Stimulated activated CD8-positive, alpha-beta memory T cell treated with anti-CD3 and anti-CD28 coated beads, Interleukin-15, amount 100 ng/mL, for 1 hour (primary cell): ENCODE measurements around the gene UNC5B.
"Not testable (repeated sequence)": the region's sequence is repeated elsewhere in the genome, so short reads cannot be mapped to it uniquely, and the experiment has no call there.

Experiments
- DNase-seq: peaks from one replicate; pipeline ENCODE4 v3.0.0-alpha.2; 2020; ENCODE audit warnings: low read depth

Gene UNC5B

GRCh38 chr10:71209731-71210541, 2.4 kb upstream of the UNC5B start:
- no peak for DNase-seq

- no peak for DNase-seq
Observed at GRCh38 chr10:71210542-71210871, 1.9 kb upstream of the UNC5B start.

GRCh38 chr10:71211053-71211452, 1.3 kb upstream of the UNC5B start:
- no peak for DNase-seq

GRCh38 chr10:71211775-71212317, 524 bp upstream of the UNC5B start:
- no peak for DNase-seq

- no peak for DNase-seq
Observed at GRCh38 chr10:71213127-71213621, 804 bp downstream of the UNC5B start.

- DNase-seq: no peak
Observed at GRCh38 chr10:71213761-71214440, 1.5 kb downstream of the UNC5B start.

- no peak for DNase-seq
Observed at GRCh38 chr10:71214641-71215559, 2.5 kb downstream of the UNC5B start.

- DNase-seq: no peak
Observed at GRCh38 chr10:71216363-71216695, 4.0 kb downstream of the UNC5B start.

- no peak for DNase-seq
Observed at GRCh38 chr10:71216751-71217265, 4.4 kb downstream of the UNC5B start.

GRCh38 chr10:71217266-71218045, 5.1 kb downstream of the UNC5B start:
- no peak for DNase-seq

- DNase-seq: no peak
Observed at GRCh38 chr10:71218046-71218650, 5.8 kb downstream of the UNC5B start.

- DNase-seq: no peak
Observed at GRCh38 chr10:71218651-71219050, 6.3 kb downstream of the UNC5B start.

- DNase-seq: not testable (repeated sequence)
Observed at GRCh38 chr10:71219236-71219917, 7.0 kb downstream of the UNC5B start.

GRCh38 chr10:71219918-71220688, 7.7 kb downstream of the UNC5B start:
- no peak for DNase-seq

GRCh38 chr10:71220689-71221540, 8.5 kb downstream of the UNC5B start:
- DNase-seq: no peak

GRCh38 chr10:71221586-71222202, 9.3 kb downstream of the UNC5B start:
- no peak for DNase-seq

GRCh38 chr10:71222601-71223346, 10.4 kb downstream of the UNC5B start:
- DNase-seq: no peak
